Muscle of leg (tissue), 11 donors: Measurements from ENCODE around the gene MANSC4. TPM values are rescaled to one million over a fixed set of nuclear protein-coding genes. Genes with fewer than 3 reads are reported as not detected.
A peak's percentile ranks its signal among the peaks of the same experiment; 100 is the strongest.
"Not testable (repeated sequence)": the region's sequence is repeated elsewhere in the genome, so short reads cannot be mapped to it uniquely, and the experiment has no call there.

ENCODE experiments used
- DNase-seq: peaks from one replicate; pipeline ENCODE4 v3.0.0; 2013
- H3K27ac ChIP-seq: one replicate; pipeline ENCODE4 v1.5.1; 2013; ENCODE audit warnings: mild to moderate bottlenecking, low read length, control low read depth
- H3K27me3 ChIP-seq: one replicate; pipeline ENCODE4 v1.6.1; 2013; ENCODE audit warnings: low read length; ENCODE audit not compliant: control insufficient read depth, insufficient read depth
- H3K36me3 ChIP-seq: one replicate; pipeline ENCODE4 v1.6.1; 2013; ENCODE audit warnings: low read length; ENCODE audit not compliant: control insufficient read depth, insufficient read depth
- H3K4me1 ChIP-seq: one replicate; pipeline ENCODE4 v1.6.1; 2013; ENCODE audit warnings: low read length; ENCODE audit not compliant: control insufficient read depth, insufficient read depth
- H3K4me3 ChIP-seq: one replicate; pipeline ENCODE4 v1.5.1; 2013; ENCODE audit warnings: low read length, control low read depth
- H3K9me3 ChIP-seq: replicated peaks from 2 replicates; pipeline ENCODE4 v1.6.1; 2013; ENCODE audit warnings: low read depth, low read length; ENCODE audit not compliant: control insufficient read depth
- WGBS: methylation state at CpG from one replicate; pipeline ENCODE4 v1.1.5; 2013; ENCODE audit warnings: missing lambda C conversion rate; ENCODE audit not compliant: insufficient coverage; 5-methylcytosine and 5-hydroxymethylcytosine counted together
- polyA plus RNA-seq, 8 donors: library from polyadenylated mRNA; unstranded; fragments of 120-200 nt; gene quantifications; one replicate each; pipeline versions ENCODE4 v1.2.1 to v1.2.3, GENCODE V29; 2013; ENCODE audit warnings: inconsistent platforms in 1 of 8, low replicate concordance in 1 of 8; ENCODE audit not compliant: insufficient read length in 8 of 8, insufficient read depth in 1 of 8
- total RNA-seq: library from RNA; stranded (reverse); fragments of 120-200 nt; gene quantifications from one replicate; pipeline ENCODE4 v1.2.4, GENCODE V29; 2013

Gene MANSC4
- total and polyA plus RNA-seq, 9 donors: 0.23 to 0.24 TPM; not detected in 7

DNA sequence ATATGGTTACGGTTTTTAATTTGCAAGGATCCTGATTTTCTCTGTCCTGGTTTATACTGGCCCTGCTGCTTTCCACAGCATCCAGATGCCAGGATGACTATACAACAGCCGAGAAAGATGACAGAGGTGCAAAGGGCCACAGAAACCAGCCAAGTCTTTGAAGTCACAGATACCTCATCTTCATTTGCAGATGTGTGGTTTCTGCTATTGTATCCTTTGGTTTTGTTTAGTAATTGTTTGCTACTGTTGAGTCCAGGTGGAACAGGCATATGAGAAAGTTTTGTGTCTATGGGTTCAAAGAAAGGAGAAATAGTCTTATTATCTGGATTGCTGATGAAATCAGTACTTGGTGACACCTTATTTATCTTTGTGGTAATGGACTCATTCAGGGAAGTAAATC, 17.3 kb downstream of the MANSC4 start:
- Histone ChIP-seq H3K4me3 (no peak overlapping the region), H3K4me1 (no peaks in the 10 kb centered on the region), H3K27ac (no peak overlapping the region), H3K9me3 (no peaks in the 10 kb centered on the region), H3K36me3 (peaks cover 2% of the 10 kb centered on the region), H3K27me3 (no peaks in the 10 kb centered on the region)
- WGBS: 100% methylated on average over 2 of the region's 2 CpGs
- DNase-seq: no peak

DNA sequence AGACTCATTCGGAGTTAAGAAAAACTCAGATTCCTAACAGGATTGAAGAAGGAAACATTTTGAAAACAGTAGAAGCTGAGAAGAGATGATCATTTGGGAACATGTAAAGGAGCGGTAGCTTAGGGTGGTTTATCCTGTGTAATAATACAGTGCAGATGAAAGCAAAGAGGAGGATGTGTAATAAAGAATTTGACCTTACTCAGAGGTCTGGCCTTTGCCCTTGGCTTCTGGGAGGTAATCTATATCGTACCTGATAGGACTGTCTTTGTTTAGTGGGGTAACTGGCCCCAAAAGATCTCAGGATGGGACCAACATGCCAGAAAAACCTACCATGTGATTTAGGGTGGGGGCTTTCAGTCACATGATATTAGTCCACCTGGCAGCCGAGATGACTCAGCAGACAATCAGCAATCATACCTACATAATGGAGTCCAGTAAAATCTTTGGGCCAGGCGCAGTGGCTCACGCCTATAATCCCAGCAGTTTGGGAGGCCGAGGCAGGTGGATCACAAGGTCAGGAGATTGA, 23.3 kb downstream of the MANSC4 start:
- WGBS: 86% methylated on average over 1 of the region's 7 CpGs
- peaks cover 20% of the 10 kb centered on the region for H3K36me3 ChIP-seq
- no peaks in the 10 kb centered on the region for H3K4me1 ChIP-seq

DNA sequence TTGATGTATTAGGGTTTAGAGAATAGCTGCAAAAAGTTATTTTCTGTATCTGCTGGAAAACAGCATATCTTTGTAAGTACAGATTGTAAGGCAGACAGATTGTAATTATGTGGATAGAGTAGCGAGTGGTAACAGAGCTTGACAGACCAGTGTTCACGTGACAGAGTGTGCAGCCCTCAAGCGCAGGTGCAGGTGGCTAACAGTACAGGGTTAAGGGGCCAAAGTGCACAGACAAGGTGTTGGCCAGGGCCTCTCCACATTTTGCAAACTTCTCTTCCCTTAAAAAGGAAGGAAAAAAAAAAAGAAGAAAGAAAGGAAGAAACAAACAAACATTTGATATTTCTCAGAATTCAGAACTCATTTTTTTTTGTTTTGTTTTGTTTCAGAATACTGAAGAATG, 25.2 kb downstream of the MANSC4 start:
- 93% methylated on average over 2 of the region's 3 CpGs for WGBS
- H3K4me1 ChIP-seq: no peaks in the 10 kb centered on the region
- peaks cover 24% of the 10 kb centered on the region for H3K36me3 ChIP-seq

More for the DNA sequence above, 23.3 kb downstream of the MANSC4 start:
- H3K9me3 ChIP-seq: no peaks in the 10 kb centered on the region
- no peak overlapping the region for H3K27ac ChIP-seq
- no peaks in the 10 kb centered on the region for H3K27me3 ChIP-seq
- DNase-seq: no peak
- H3K4me3 ChIP-seq: no peak overlapping the region

DNA sequence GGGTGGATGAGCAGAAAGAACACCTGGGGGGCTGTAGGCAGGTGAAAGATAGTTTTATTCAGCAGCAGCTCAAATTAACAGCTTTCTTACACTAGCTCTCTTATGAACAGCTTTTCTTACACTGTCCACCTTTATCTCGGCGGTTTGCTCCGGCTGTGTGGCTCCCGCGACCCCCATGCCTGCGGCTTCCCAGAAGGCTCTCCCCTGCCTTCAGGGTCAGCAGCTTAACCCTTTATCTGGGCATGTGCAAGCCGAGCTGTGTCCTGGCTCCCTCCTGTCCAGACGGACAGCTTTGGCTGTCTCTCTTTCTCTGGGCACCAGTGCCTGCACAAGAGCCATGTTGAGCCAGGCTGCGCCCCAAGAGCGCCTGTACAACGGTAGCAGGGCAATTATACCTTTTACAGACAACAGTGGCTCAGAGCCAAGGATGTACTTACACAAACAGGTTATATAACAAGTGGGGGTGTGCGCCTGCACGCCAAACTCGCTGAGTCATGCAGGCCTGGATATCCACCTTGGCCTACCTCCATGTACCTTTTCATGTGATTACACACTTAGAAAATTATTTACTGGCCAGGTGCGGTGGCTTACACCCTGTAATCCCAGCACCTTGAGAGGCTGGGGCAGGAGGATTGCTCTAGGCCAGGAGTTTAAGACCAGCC, 28.5 kb downstream of the MANSC4 start:
- Histone ChIP-seq H3K36me3 (peaks cover 22% of the 10 kb centered on the region), H3K9me3 (no peaks in the 10 kb centered on the region), H3K4me3 (no peak overlapping the region), H3K27ac (no peak overlapping the region), H3K4me1 (no peaks in the 10 kb centered on the region), H3K27me3 (no peaks in the 10 kb centered on the region)
- 85% methylated on average over 12 of the region's 15 CpGs for WGBS
- no peak for DNase-seq

More for the DNA sequence above, 25.2 kb downstream of the MANSC4 start:
- H3K9me3 ChIP-seq: no peaks in the 10 kb centered on the region
- H3K27ac ChIP-seq: no peak overlapping the region
- no peak for DNase-seq
- H3K4me3 ChIP-seq: no peak overlapping the region
- no peaks in the 10 kb centered on the region for H3K27me3 ChIP-seq

DNA sequence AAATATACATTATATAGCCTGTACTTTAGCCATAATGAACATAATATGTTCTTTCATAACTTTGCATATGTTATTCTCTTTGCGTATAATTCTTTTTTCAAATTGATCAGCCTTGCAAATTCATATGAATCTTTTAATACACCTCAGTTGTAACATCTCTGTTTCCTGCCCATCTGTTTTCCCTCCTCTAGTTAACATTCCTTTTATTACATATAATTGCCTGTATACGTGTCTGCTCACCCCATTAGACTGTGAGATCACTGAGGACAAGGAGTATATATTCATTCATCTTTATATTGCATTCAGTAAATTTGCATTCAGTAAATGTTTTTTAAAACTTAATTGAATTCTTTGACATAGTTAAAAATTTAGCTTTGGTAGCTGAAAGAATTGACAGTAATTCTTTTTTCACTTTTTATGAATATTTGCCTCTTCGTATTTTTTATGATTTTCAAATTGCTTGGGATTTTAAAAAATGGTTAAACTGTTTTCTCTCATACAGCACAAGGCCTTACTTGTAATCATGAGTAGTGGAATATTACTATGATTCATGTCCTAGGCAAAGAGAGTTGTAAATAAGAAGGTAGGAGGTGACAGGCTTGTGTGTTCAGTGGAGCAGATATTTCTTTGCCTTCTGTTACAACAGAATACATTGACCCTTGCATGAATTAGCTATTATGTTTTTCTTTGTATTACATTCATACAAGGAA, 32.8 kb downstream of the MANSC4 start:
- DNase-seq: no peak
- no CpG with 5 or more reads among the region's 3 CpGs for WGBS
- no peaks in the 10 kb centered on the region for H3K4me1 ChIP-seq
- no peak overlapping the region for H3K4me3 ChIP-seq
- peaks cover 23% of the 10 kb centered on the region for H3K36me3 ChIP-seq
- no peaks in the 10 kb centered on the region for H3K27me3 ChIP-seq
- no peaks in the 10 kb centered on the region for H3K9me3 ChIP-seq
- H3K27ac ChIP-seq: no peak overlapping the region

DNA sequence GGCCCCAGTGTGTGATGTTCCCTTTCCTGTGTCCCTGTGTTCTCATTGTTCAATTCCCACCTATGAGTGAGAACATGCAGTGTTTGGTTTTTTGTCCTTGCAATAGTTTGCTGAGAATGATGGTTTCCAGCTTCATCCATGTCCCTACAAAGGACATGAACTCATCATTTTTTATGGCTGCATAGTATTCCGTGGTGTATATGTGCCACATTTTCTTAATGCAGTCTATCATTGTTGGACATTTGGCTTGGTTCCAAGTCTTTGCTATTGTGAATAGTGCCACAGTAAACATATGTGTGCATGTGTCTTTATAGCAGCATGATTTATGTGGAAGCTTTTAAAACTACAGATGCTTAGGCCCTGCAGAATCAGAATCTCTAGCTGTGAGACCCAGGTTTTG, 34.3 kb downstream of the MANSC4 start:
- not testable (repeated sequence) for DNase-seq, H3K4me3 ChIP-seq, H3K9me3 ChIP-seq, H3K27ac ChIP-seq, H3K27me3 ChIP-seq, H3K4me1 ChIP-seq
- no CpG with 5 or more reads among the region's 1 CpG for WGBS
- peaks cover 18% of the 10 kb centered on the region for H3K36me3 ChIP-seq

DNA sequence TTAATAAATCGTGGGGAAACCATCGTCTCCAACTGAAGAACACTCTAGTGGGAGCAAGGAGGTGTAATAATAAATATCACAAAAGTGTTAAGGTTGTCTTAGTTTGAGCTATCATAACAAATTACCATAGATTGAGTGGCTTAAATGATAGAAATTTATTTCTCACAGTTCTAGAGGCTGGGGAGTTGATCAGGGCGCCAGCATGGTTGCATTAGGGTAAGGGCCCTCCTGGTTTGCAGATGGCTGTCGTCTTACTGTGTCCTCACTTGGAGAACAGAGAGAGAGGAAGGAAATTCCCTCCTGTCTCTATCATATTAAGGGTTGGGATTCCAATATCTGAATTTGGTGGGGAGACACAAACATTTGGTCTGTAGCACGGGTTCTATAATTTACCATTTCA, 36.4 kb downstream of the MANSC4 start:
- H3K4me1 ChIP-seq: no peaks in the 10 kb centered on the region
- no peaks in the 10 kb centered on the region for H3K9me3 ChIP-seq
- no peak for DNase-seq
- WGBS: no CpG with 5 or more reads among the region's 5 CpGs
- H3K36me3 ChIP-seq: peaks cover 25% of the 10 kb centered on the region
- no peaks in the 10 kb centered on the region for H3K27me3 ChIP-seq
- no peak overlapping the region for H3K27ac ChIP-seq
- H3K4me3 ChIP-seq: no peak overlapping the region

DNA sequence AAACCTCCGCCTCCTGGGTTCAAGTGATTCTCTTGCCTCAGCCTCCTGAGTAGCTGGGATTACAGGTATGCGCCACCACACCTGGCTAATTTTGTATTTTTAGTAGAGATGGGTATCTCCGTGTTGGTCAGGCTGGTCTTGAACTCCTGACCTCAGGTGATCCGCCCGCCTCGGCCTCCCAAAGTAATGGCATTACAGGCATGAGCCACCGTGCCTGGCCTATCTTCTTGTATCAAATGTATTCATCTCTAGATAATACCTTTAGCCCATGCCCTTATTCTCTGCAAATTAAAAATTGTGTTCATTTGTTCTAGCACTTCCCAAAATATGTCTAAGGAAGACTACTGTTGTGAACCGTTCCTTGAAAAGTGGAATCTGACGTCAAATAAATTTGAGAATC, 45.7 kb downstream of the MANSC4 start:
- 83% methylated on average over 1 of the region's 9 CpGs for WGBS
- not testable (repeated sequence) for H3K27ac ChIP-seq, H3K4me3 ChIP-seq, H3K4me1 ChIP-seq, H3K9me3 ChIP-seq, DNase-seq, H3K27me3 ChIP-seq
- peaks cover 23% of the 10 kb centered on the region for H3K36me3 ChIP-seq

DNA sequence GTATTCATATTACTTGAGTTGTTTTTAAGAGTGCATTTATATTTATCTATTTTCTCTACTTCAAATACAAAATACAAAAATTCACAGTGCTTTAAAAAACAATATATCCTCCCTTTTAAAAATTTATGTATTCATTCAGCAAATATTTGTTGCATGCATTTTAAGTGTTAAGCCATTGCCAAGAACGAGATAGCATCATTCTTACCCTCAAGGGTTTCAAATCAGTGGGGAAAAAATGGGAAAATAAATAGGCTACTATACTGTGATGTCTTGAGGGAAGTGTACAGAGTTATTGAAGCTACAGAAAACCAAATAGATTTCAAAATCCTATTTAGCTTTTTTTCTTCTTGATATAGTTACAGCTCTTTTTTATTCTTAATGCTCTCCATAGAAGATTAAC, 46.2 kb downstream of the MANSC4 start:
- no peaks in the 10 kb centered on the region for H3K4me1 ChIP-seq
- no peak for DNase-seq
- H3K4me3 ChIP-seq: no peak overlapping the region
- WGBS: no CpG with 5 or more reads among the region's 1 CpG
- H3K27me3 ChIP-seq: no peaks in the 10 kb centered on the region
- H3K9me3 ChIP-seq: no peaks in the 10 kb centered on the region
- H3K36me3 ChIP-seq: peaks cover 19% of the 10 kb centered on the region
- H3K27ac ChIP-seq: no peak overlapping the region

DNA sequence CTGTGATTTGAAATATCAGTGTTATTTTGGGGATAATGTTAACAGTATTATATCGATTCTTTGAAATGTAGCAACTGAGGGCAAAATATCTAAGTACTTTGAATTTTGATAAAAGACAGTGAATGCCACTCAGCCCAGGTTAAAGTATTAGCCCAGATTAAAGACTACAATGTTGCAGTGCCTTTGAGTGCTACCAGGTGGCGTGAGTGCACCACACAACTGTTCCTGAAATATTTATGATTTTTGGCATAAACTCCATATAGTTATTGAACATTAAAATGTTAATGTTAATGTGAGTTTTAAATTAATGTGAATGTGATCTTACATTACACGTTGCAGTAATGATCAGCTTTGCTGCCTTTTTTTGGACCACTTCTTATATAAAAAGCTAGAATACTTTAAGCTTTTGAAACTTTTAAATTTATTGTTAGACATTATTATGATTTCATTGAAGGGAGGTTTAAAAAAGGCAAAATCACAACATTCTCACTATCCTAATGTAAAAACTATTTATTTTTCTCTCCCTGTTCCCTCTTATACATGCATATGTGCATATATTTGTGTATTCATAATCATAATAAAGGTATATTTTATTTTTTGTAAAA, 46.9 kb downstream of the MANSC4 start:
- H3K27me3 ChIP-seq: no peaks in the 10 kb centered on the region
- peaks cover 19% of the 10 kb centered on the region for H3K36me3 ChIP-seq
- no peak overlapping the region for H3K4me3 ChIP-seq
- peak; percentile 19 for DNase-seq
- no peak overlapping the region for H3K27ac ChIP-seq
- 43% methylated on average over 1 of the region's 3 CpGs for WGBS
- H3K4me1 ChIP-seq: no peaks in the 10 kb centered on the region
- no peaks in the 10 kb centered on the region for H3K9me3 ChIP-seq
